ENCODE data around the gene ETV3L. TPM values are rescaled to one million over a fixed set of nuclear protein-coding genes. Genes with fewer than 3 reads are reported as not detected.
A peak's percentile ranks its signal among the peaks of the same experiment; 100 is the strongest.

Gene ETV3L
- total RNA-seq, 2 donors from 2014 or later: 0.26 TPM; not detected in 1

- Histone ChIP-seq H3K27me3 (ENCODE audit: control insufficient read depth, insufficient read depth, low read length, poor library complexity, severe bottlenecking) (no peaks in the 10 kb centered on the region), H3K9me3 (ENCODE audit: control insufficient read depth, low read length) (no peaks in the 10 kb centered on the region), H3K36me3 (ENCODE audit: control insufficient read depth, insufficient read depth, low read length) (peaks cover 4% of the 10 kb centered on the region), H3K4me3 (ENCODE audit: low read length) (peak overlapping the region; percentile 98), H3K9ac (ENCODE audit: extremely low read depth, low read length, poor library complexity, severe bottlenecking) (peak overlapping the region; percentile 94), H3K27ac (ENCODE audit: low read depth, low read length) (no peak overlapping the region), H3K4me1 (ENCODE audit: control insufficient read depth, insufficient read depth, low read length) (peaks cover 18% of the 10 kb centered on the region)
- WGBS, 2 experiments (ENCODE audit: insufficient coverage in 1 of 2, insufficient read length in 1 of 2): 85% methylated on average over 2 of the region's 2 CpGs; no CpG with 5 or more reads in 1 of the 2 experiments
- no peaks in the 10 kb centered on the region for H3K36me3 Mint-ChIP-seq (ENCODE audit: low read depth)
- H3K9me3 Mint-ChIP-seq: no peaks in the 10 kb centered on the region
- DNase-seq: no peak
- H3K4me1 Mint-ChIP-seq: peaks cover 57% of the 10 kb centered on the region
- no peaks in the 10 kb centered on the region for H3K27me3 Mint-ChIP-seq (ENCODE audit: insufficient read depth)
- TF ChIP-seq CTCF (conservative IDR thresholded peaks at IDR 0.05): no peak
- H3K27ac Mint-ChIP-seq: no peak overlapping the region
- peak overlapping the region; percentile 77 for H3K4me3 Mint-ChIP-seq
Observed at GRCh38 chr1:157043685-157044084, 55.9 kb downstream of the ETV3L start.

GRCh38 chr1:157042846-157043245, 56.8 kb downstream of the ETV3L start:
- Histone ChIP-seq H3K9me3 (ENCODE audit: control insufficient read depth, low read length) (no peaks in the 10 kb centered on the region), H3K27ac (ENCODE audit: low read depth, low read length) (no peak overlapping the region), H3K4me3 (ENCODE audit: low read length) (peak overlapping the region; percentile 98), H3K27me3 (ENCODE audit: control insufficient read depth, insufficient read depth, low read length, poor library complexity, severe bottlenecking) (no peaks in the 10 kb centered on the region), H3K36me3 (ENCODE audit: control insufficient read depth, insufficient read depth, low read length) (peaks cover 4% of the 10 kb centered on the region), H3K4me1 (ENCODE audit: control insufficient read depth, insufficient read depth, low read length) (peaks cover 14% of the 10 kb centered on the region), H3K9ac (ENCODE audit: extremely low read depth, low read length, poor library complexity, severe bottlenecking) (no peak overlapping the region)
- Mint-ChIP-seq H3K27me3 (ENCODE audit: insufficient read depth) (no peaks in the 10 kb centered on the region), H3K4me1 (peaks cover 52% of the 10 kb centered on the region), H3K36me3 (ENCODE audit: low read depth) (peaks cover 1% of the 10 kb centered on the region), H3K9me3 (no peaks in the 10 kb centered on the region), H3K27ac (no peak overlapping the region), H3K4me3 (peak overlapping the region; percentile 77)
- WGBS, 2 experiments (ENCODE audit: insufficient coverage in 1 of 2, insufficient read length in 1 of 2): 88% methylated on average over 2 of the region's 2 CpGs; no CpG with 5 or more reads in 1 of the 2 experiments
- no peak for TF ChIP-seq CTCF (conservative IDR thresholded peaks at IDR 0.05)
- DNase-seq: no peak

Other genes with a start within 250 kb of the ETV3L start
- under 1 TPM; 0.07 to 0.09 TPM for gene INSRR, start 240.7 kb downstream of the ETV3L start, total RNA-seq
- under 1 TPM; 0.44 to 0.82 TPM for gene NTRK1, start 238.9 kb downstream of the ETV3L start, total RNA-seq
- under 1 TPM; 0.29 to 0.53 TPM for gene PEAR1, start 206.1 kb downstream of the ETV3L start, total RNA-seq
- gene LRRC71, start 179.2 kb downstream of the ETV3L start, total RNA-seq: not detected
- 10 to 100 TPM; 54.2 to 56.5 TPM for gene ARHGEF11, start 54.1 kb downstream of the ETV3L start, total RNA-seq
- 10 to 100 TPM; 26.9 to 40.6 TPM for gene ETV3, start 38.6 kb upstream of the ETV3L start, total RNA-seq